Vagina (tissue), 2 donors: ENCODE data around the gene RPS19BP1. TPM values are rescaled to one million over a fixed set of nuclear protein-coding genes. Genes with fewer than 3 reads are reported as not detected.
A peak's percentile ranks its signal among the peaks of the same experiment; 100 is the strongest.

Source experiments
- DNase-seq, 2 donors: peaks; one replicate each; pipeline ENCODE4 v3.0.0-alpha.2; 2017; ENCODE audit errors: extremely low spot score in 2 of 2
- H3K27ac ChIP-seq: fragments of 200-600 bp; sonication (generic); one replicate; pipeline ENCODE4 v1.5.1; 2019
- H3K27me3 ChIP-seq: fragments of 200-600 bp; sonication (generic); one replicate; pipeline ENCODE4 v1.5.1; 2019
- H3K36me3 ChIP-seq, 2 donors: fragments of 200-600 bp; sonication (generic); one replicate each; pipeline ENCODE4 v1.5.1; 2017 to 2019
- H3K4me1 ChIP-seq: fragments of 200-600 bp; sonication (generic); one replicate; pipeline ENCODE4 v1.5.1; 2019
- H3K4me3 ChIP-seq, 2 donors: fragments of 200-600 bp; sonication (generic); 1 replicate in 1 of 2; 2 replicates in 1 of 2; pipeline ENCODE4 v1.5.1; 2016 to 2019
- H3K9me3 ChIP-seq: fragments of 200-600 bp; sonication (generic); one replicate; pipeline ENCODE4 v1.5.1; 2019
- POLR2A ChIP-seq, 2 donors: fragments of 450-650 bp; IDR thresholded peaks; one replicate each; pipeline ENCODE4 v1.6.1; 2017; ENCODE audit warnings: antibody characterized with exemption in 2 of 2, mild to moderate bottlenecking in 2 of 2, moderate library complexity in 2 of 2
- POLR2AphosphoS5 ChIP-seq, 2 donors: sonication (generic); formaldehyde crosslinking; IDR thresholded peaks; one replicate each; pipeline ENCODE4 v1.9.0; 2017; ENCODE audit warnings: antibody characterized with exemption in 2 of 2, mild to moderate bottlenecking in 2 of 2, low read depth in 1 of 2; ENCODE audit not compliant: insufficient read depth in 1 of 2
- intact Hi-C: fragments of 100-400 bp; cut with DNase I; formaldehyde crosslinking; loops from one replicate; pipeline ENCODE4 v1.15.1; 2023
- total RNA-seq: library from RNA; depleted of rRNA; stranded (reverse); fragments of >200 nt; gene quantifications from one replicate; pipeline ENCODE4 v1.2.3, GENCODE V29; 2016
- TF ChIP-seq, protein P1 (sequence below), 3 experiments: fragments of 450-650 bp in 2 of 3; fragments of 200-600 bp in 1 of 3; sonication (generic) in 1 of 3; IDR thresholded peaks; one replicate each; pipeline ENCODE4 v1.5.1; 2017 to 2019; ENCODE audit warnings: antibody characterized with exemption in 3 of 3, mild to moderate bottlenecking in 2 of 3, moderate library complexity in 2 of 3

RPS19BP1 gene
- total RNA-seq, 1 donor from 2014 or later: 107 TPM

DNA sequence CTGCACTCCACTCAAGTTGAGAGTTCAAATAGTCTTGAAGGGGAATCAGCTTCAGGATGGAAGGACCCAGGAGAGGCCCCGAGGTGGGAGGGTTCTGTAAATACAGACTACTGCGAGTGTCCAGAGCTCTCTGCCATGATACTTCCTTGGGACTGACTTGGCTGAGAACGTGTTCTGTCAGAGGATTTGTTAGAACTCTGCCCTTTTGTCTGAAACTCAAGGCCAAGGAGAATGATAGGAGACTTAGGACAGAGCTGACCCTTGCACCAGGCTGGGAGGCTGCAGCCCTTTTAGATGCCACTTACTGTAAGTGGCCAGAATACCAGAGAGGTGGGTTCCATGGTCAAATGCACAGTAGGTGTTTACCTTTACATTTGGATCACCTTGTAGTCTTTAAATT lies 15.1 kb downstream of the RPS19BP1 start:
- no peak for TF ChIP-seq POLR2AphosphoS5 (IDR thresholded peaks at IDR 0.05; ENCODE audit: insufficient read depth in 1 of 2, low read depth in 1 of 2)
- no peak for TF ChIP-seq POLR2A (IDR thresholded peaks at IDR 0.05)
- TF ChIP-seq, protein P1, sequence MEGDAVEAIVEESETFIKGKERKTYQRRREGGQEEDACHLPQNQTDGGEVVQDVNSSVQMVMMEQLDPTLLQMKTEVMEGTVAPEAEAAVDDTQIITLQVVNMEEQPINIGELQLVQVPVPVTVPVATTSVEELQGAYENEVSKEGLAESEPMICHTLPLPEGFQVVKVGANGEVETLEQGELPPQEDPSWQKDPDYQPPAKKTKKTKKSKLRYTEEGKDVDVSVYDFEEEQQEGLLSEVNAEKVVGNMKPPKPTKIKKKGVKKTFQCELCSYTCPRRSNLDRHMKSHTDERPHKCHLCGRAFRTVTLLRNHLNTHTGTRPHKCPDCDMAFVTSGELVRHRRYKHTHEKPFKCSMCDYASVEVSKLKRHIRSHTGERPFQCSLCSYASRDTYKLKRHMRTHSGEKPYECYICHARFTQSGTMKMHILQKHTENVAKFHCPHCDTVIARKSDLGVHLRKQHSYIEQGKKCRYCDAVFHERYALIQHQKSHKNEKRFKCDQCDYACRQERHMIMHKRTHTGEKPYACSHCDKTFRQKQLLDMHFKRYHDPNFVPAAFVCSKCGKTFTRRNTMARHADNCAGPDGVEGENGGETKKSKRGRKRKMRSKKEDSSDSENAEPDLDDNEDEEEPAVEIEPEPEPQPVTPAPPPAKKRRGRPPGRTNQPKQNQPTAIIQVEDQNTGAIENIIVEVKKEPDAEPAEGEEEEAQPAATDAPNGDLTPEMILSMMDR (IDR thresholded peaks at IDR 0.05): no peak
- peaks cover 0 to 32% of the 10 kb centered on the region in 2 donors for H3K36me3 ChIP-seq
- no peaks in the 10 kb centered on the region for H3K9me3 ChIP-seq
- intact Hi-C loops: loop anchor here (10.0 kb wide), 1 partner anchor 113 kb away; no protein-coding TSS in a partner anchor
- no peak for DNase-seq
- H3K4me1 ChIP-seq: peaks cover 23% of the 10 kb centered on the region
- H3K27ac ChIP-seq: no peak overlapping the region
- H3K27me3 ChIP-seq: no peaks in the 10 kb centered on the region
- no peak overlapping the region for H3K4me3 ChIP-seq

DNA sequence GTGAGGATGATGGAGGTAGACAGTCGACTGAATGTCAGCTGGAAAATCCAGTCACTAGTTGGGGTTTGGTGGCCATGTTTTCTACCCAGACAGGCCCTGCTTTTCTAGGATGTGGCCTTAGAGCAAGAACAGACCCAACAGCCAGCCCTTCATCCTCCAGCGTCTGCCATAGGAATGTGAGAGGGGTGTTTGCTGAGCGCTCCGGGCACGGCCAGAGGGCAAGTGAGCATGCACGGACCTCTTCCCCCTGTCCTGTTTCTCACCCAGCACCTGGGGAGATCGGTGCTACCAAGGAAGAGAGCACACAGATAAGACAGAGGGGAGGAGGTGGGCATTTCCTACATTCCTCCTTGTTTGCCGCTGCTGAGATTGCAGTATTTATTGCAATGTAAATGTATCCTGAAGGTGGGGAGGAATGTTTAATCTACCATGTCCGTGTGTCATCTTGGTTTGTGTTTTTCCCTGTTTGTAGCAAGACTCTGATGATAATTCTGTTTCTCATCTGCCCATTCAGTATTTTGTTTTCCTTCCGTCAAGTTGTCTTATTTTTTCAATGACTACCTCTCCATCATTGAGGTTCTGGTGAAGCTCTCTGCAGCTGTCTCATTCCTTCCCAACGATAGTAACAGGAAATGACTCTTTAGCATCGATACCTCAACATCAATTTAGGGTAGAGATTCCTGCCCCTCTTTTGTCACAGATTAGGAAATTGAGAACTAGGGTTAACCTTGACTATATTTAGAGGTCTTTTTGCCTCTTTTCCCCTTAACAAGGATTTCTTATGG lies 17.1 kb downstream of the RPS19BP1 start:
- Histone ChIP-seq H3K4me1 (peaks cover 10% of the 10 kb centered on the region), H3K9me3 (no peaks in the 10 kb centered on the region), H3K27me3 (no peaks in the 10 kb centered on the region), H3K36me3 (peaks cover 0 to 35% of the 10 kb centered on the region in 2 donors), H3K27ac (no peak overlapping the region), H3K4me3 (no peak overlapping the region)
- intact Hi-C loops: loop anchor here (10.0 kb wide), 1 partner anchor 111 kb away; no protein-coding TSS in a partner anchor
- no peak for DNase-seq
- TF ChIP-seq, protein P1 (IDR thresholded peaks at IDR 0.05): no peak
- TF ChIP-seq POLR2A (IDR thresholded peaks at IDR 0.05): no peak
- no peak for TF ChIP-seq POLR2AphosphoS5 (IDR thresholded peaks at IDR 0.05; ENCODE audit: insufficient read depth in 1 of 2, low read depth in 1 of 2)

GRCh38 chr22:39514373-39514973 lies 18.1 kb downstream of the RPS19BP1 start:
- Histone ChIP-seq H3K4me1 (peaks cover 10% of the 10 kb centered on the region), H3K27ac (no peak overlapping the region), H3K9me3 (no peaks in the 10 kb centered on the region), H3K36me3 (peaks cover 0 to 38% of the 10 kb centered on the region in 2 donors), H3K27me3 (no peaks in the 10 kb centered on the region), H3K4me3 (no peak overlapping the region)
- TF ChIP-seq, protein P1 (IDR thresholded peaks at IDR 0.05): peak in 2 of 3 experiments; percentile 33 to 72
- no peak for TF ChIP-seq POLR2AphosphoS5 (IDR thresholded peaks at IDR 0.05; ENCODE audit: insufficient read depth in 1 of 2, low read depth in 1 of 2)
- intact Hi-C loops: loop anchor here (10.0 kb wide), 1 partner anchor 110 kb away; no protein-coding TSS in a partner anchor
- DNase-seq: no peak

DNA sequence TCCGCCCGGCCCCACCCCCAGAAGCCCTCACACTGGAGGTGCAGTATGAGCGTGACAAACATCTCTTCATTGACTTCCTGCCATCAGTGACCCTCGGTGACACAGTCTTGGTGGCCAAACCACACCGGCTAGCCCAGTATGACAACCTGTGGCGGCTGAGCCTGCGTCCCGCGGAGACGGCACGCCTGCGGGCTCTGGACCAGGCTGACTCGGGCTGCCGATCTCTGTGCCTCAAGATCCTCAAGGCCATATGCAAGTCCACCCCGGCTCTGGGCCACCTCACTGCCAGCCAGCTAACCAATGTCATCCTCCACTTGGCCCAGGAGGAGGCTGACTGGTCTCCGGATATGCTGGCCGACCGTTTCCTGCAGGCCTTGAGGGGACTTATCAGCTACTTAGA lies 18.8 kb downstream of the RPS19BP1 start:
- intact Hi-C loops: loop anchor here (10.0 kb wide), 1 partner anchor 109 kb away; no protein-coding TSS in a partner anchor
- Histone ChIP-seq H3K4me1 (peaks cover 3% of the 10 kb centered on the region), H3K4me3 (no peak overlapping the region), H3K9me3 (no peaks in the 10 kb centered on the region), H3K36me3 (peaks cover 0 to 41% of the 10 kb centered on the region in 2 donors), H3K27ac (no peak overlapping the region), H3K27me3 (no peaks in the 10 kb centered on the region)
- no peak for DNase-seq
- TF ChIP-seq, protein P1 (IDR thresholded peaks at IDR 0.05): no peak
- TF ChIP-seq POLR2A (IDR thresholded peaks at IDR 0.05) (no peak), POLR2AphosphoS5 (IDR thresholded peaks at IDR 0.05; ENCODE audit: insufficient read depth in 1 of 2, low read depth in 1 of 2) (no peak)
